ENCODE results near the gene RIC8A. TPM values are rescaled to one million over a fixed set of nuclear protein-coding genes. Genes with fewer than 3 reads are reported as not detected.

RIC8A gene
- total and polyA plus RNA-seq, 4 donors, result 12.5 to 49.6 (median 34.5) TPM

DNA sequence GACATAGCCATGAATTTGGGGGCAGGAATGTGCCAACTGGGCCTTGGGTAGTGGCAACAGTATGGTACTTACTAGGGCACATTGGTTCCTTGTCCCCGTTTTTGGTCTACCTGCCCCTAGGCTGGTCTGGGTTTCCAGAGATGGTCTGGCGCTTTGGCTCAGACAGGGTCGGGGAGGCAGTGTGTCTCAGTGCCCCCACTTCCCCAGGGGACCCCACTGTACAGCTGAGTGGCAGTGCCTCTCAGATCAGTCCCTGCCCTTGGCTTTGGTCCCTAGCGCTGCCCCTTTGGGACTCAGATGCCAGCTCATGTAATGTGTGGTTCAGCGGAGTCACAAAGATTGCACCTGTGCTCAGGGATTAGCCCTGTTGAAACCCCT lies 3.3 kb downstream of the RIC8A start:
- H3K9ac ChIP-seq (ENCODE audit: low read depth in 1 of 2, low read length in 2 of 2), result no peak overlapping the region
- no peak overlapping the region for H3K27ac ChIP-seq (ENCODE audit: low read depth in 1 of 2, low read length in 2 of 2)
- TF ChIP-seq HNF4A (conservative IDR thresholded peaks at IDR 0.05) (no peak), CTCF (IDR thresholded peaks at IDR 0.05; ENCODE audit: low read depth, low read length, missing input control) (no peak), SP1 (IDR thresholded peaks at IDR 0.05) (no peak), FOXA2 (IDR thresholded peaks at IDR 0.05) (no peak), FOXA1 (IDR thresholded peaks at IDR 0.05) (no peak), JUND (IDR thresholded peaks at IDR 0.05) (no peak), ATF3 (IDR thresholded peaks at IDR 0.05) (no peak), RXRA (IDR thresholded peaks at IDR 0.05) (no peak), NR2F2 (IDR thresholded peaks at IDR 0.05) (no peak), RAD21 (IDR thresholded peaks at IDR 0.05) (no peak), TAF1 (conservative IDR thresholded peaks at IDR 0.05) (no peak), HNF4G (IDR thresholded peaks at IDR 0.05) (no peak), EGR1 (IDR thresholded peaks at IDR 0.05; ENCODE audit: low read depth in 2 of 2) (no peak), ZBTB33 (IDR thresholded peaks at IDR 0.05) (no peak)
- TF ChIP-seq, protein P1, sequence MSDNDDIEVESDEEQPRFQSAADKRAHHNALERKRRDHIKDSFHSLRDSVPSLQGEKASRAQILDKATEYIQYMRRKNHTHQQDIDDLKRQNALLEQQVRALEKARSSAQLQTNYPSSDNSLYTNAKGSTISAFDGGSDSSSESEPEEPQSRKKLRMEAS (IDR thresholded peaks at IDR 0.05), result no peak

GRCh38 chr11:211295-211694 lies 3.8 kb downstream of the RIC8A start:
- TF ChIP-seq FOXA2 (IDR thresholded peaks at IDR 0.05), result no peak
- TF ChIP-seq CTCF (IDR thresholded peaks at IDR 0.05; ENCODE audit: low read depth, low read length, missing input control), result no peak
- no peak for TF ChIP-seq GABPA (IDR thresholded peaks at IDR 0.05 in 1 of 2, conservative IDR thresholded peaks at IDR 0.05 in 1 of 2)
- TF ChIP-seq, protein P1 (IDR thresholded peaks at IDR 0.05), result no peak
- no peak for TF ChIP-seq ZBTB33 (IDR thresholded peaks at IDR 0.05)
- TF ChIP-seq REST (IDR thresholded peaks at IDR 0.05), result no peak
- no peak for TF ChIP-seq RAD21 (IDR thresholded peaks at IDR 0.05)
- no peak for TF ChIP-seq ATF3 (IDR thresholded peaks at IDR 0.05)
- no peak for TF ChIP-seq HNF4A (conservative IDR thresholded peaks at IDR 0.05)
- TF ChIP-seq YY1 (IDR thresholded peaks at IDR 0.05), result no peak
- no peak for TF ChIP-seq EGR1 (IDR thresholded peaks at IDR 0.05; ENCODE audit: low read depth in 2 of 2)
- TF ChIP-seq NR2F2 (IDR thresholded peaks at IDR 0.05), result no peak
- no peak overlapping the region for H3K9ac ChIP-seq (ENCODE audit: low read depth in 1 of 2, low read length in 2 of 2)
- WGBS, result 77% methylated on average over 5 of the region's 5 CpGs
- H3K9me3 ChIP-seq (ENCODE audit: control insufficient read depth in 4 of 4, low read length in 3 of 4), result no peaks in the 10 kb centered on the region
- H3K4me1 ChIP-seq (ENCODE audit: control insufficient read depth in 4 of 4, insufficient read depth in 4 of 4, low read length in 3 of 4), result peaks cover 5 to 29% (median 17%) of the 10 kb centered on the region in 4 donors
- DNase-seq (ENCODE audit: low spot score), result no peak
- H3K36me3 ChIP-seq (ENCODE audit: control insufficient read depth in 4 of 4, insufficient read depth in 3 of 4, low read depth in 1 of 4, low read length in 3 of 4), result peaks cover 11 to 56% (median 48%) of the 10 kb centered on the region in 4 donors
- no peak overlapping the region for H3K4me3 ChIP-seq (ENCODE audit: low read depth in 1 of 3, low read length in 3 of 3)
- no peak overlapping the region for H3K27ac ChIP-seq (ENCODE audit: low read depth in 1 of 2, low read length in 2 of 2)
- H3K27me3 ChIP-seq (ENCODE audit: control insufficient read depth in 4 of 4, insufficient read depth in 4 of 4, low read length in 3 of 4), result no peaks in the 10 kb centered on the region

More for the DNA sequence above, 3.3 kb downstream of the RIC8A start:
- Histone ChIP-seq H3K4me3 (ENCODE audit: low read depth in 1 of 3, low read length in 3 of 3) (no peak overlapping the region), H3K27me3 (ENCODE audit: control insufficient read depth in 4 of 4, insufficient read depth in 4 of 4, low read length in 3 of 4) (no peaks in the 10 kb centered on the region), H3K4me1 (ENCODE audit: control insufficient read depth in 4 of 4, insufficient read depth in 4 of 4, low read length in 3 of 4) (peaks cover 8 to 34% (median 22%) of the 10 kb centered on the region in 4 donors), H3K36me3 (ENCODE audit: control insufficient read depth in 4 of 4, insufficient read depth in 3 of 4, low read depth in 1 of 4, low read length in 3 of 4) (peaks cover 10 to 53% (median 44%) of the 10 kb centered on the region in 4 donors), H3K9me3 (ENCODE audit: control insufficient read depth in 4 of 4, low read length in 3 of 4) (no peaks in the 10 kb centered on the region)
- no peak for DNase-seq (ENCODE audit: low spot score)
- 94% methylated on average over 5 of the region's 5 CpGs for WGBS

Measured in liver (tissue), 9 donors.